Activated naive CD8-positive, alpha-beta T cell (primary cell): ENCODE data around the gene FAM20A.

ENCODE experiments used
- H3K27ac Mint-ChIP-seq: one replicate; pipeline ENCODE4 v1.8.0; 2021; ENCODE audit warnings: mixed read lengths
- H3K27me3 Mint-ChIP-seq: one replicate; pipeline ENCODE4 v1.8.0; 2021; ENCODE audit warnings: mixed read lengths
- H3K36me3 Mint-ChIP-seq: one replicate; pipeline ENCODE4 v1.8.0; 2021; ENCODE audit warnings: mixed read lengths
- H3K4me1 Mint-ChIP-seq: one replicate; pipeline ENCODE4 v1.8.0; 2021; ENCODE audit warnings: low read depth, mixed read lengths
- H3K4me3 Mint-ChIP-seq: one replicate; pipeline ENCODE4 v1.8.0; 2021; ENCODE audit warnings: mild to moderate bottlenecking, mixed read lengths
- H3K9me3 Mint-ChIP-seq: one replicate; pipeline ENCODE4 v1.8.0; 2021; ENCODE audit warnings: low read depth, mixed read lengths

FAM20A gene

GRCh38 chr17:68514831-68515635 lies 86.1 kb downstream of the FAM20A start:
- Mint-ChIP-seq H3K27ac (no peak overlapping the region), H3K4me3 (peak overlapping the region; percentile 98), H3K36me3 (peaks cover 23% of the 10 kb centered on the region), H3K27me3 (no peaks in the 10 kb centered on the region), H3K4me1 (peaks cover 70% of the 10 kb centered on the region), H3K9me3 (no peaks in the 10 kb centered on the region)

- Mint-ChIP-seq H3K9me3 (no peaks in the 10 kb centered on the region), H3K36me3 (peaks cover 18% of the 10 kb centered on the region), H3K27ac (peak overlapping the region; percentile 97), H3K4me3 (peak overlapping the region; percentile 98), H3K4me1 (peaks cover 60% of the 10 kb centered on the region), H3K27me3 (no peaks in the 10 kb centered on the region)
These were observed 87.2 kb downstream of the FAM20A start for GRCh38 chr17:68513932-68514331.

GRCh38 chr17:68512960-68513474 lies 88.2 kb downstream of the FAM20A start:
- peaks cover 15% of the 10 kb centered on the region for H3K36me3 Mint-ChIP-seq
- H3K9me3 Mint-ChIP-seq, result no peaks in the 10 kb centered on the region
- no peaks in the 10 kb centered on the region for H3K27me3 Mint-ChIP-seq
- peak overlapping the region; percentile 97 for H3K27ac Mint-ChIP-seq
- H3K4me3 Mint-ChIP-seq, result peak overlapping the region; percentile 98
- peaks cover 56% of the 10 kb centered on the region for H3K4me1 Mint-ChIP-seq

- Mint-ChIP-seq H3K27me3 (no peaks in the 10 kb centered on the region), H3K27ac (peak within 1 kb of the TSS; percentile 98), H3K36me3 (peaks cover 11% of the 10 kb centered on the region), H3K9me3 (no peaks in the 10 kb centered on the region), H3K4me1 (peaks cover 55% of the 10 kb centered on the region), H3K4me3 (peak within 1 kb of the TSS; percentile 99)
These were observed 88.8 kb downstream of the FAM20A start, which contains the start of gene PRKAR1A for GRCh38 chr17:68512247-68512959. TSS of gene PRKAR1A (plus strand) at chr17:68512430. CDS start at chr17:68515400, 2,970 bp downstream.

- Mint-ChIP-seq H3K27me3 (no peaks in the 10 kb centered on the region), H3K27ac (peak overlapping the region; percentile 98), H3K4me3 (peak overlapping the region; percentile 99), H3K9me3 (no peaks in the 10 kb centered on the region), H3K36me3 (peaks cover 7% of the 10 kb centered on the region), H3K4me1 (peaks cover 53% of the 10 kb centered on the region)
These were observed 89.4 kb downstream of the FAM20A start for GRCh38 chr17:68511671-68512246.

- no peaks in the 10 kb centered on the region for H3K27me3 Mint-ChIP-seq
- peak overlapping the region; percentile 61 for H3K27ac Mint-ChIP-seq
- peak overlapping the region; percentile 83 for H3K4me3 Mint-ChIP-seq
- H3K4me1 Mint-ChIP-seq, result peaks cover 49% of the 10 kb centered on the region
- H3K9me3 Mint-ChIP-seq, result no peaks in the 10 kb centered on the region
- peaks cover 5% of the 10 kb centered on the region for H3K36me3 Mint-ChIP-seq
These were observed 89.9 kb downstream of the FAM20A start for GRCh38 chr17:68511254-68511670.

- H3K27me3 Mint-ChIP-seq, result no peaks in the 10 kb centered on the region
- H3K9me3 Mint-ChIP-seq, result no peaks in the 10 kb centered on the region
- peaks cover 32% of the 10 kb centered on the region for H3K4me1 Mint-ChIP-seq
- H3K4me3 Mint-ChIP-seq, result peak overlapping the region; percentile 6
- no peak overlapping the region for H3K27ac Mint-ChIP-seq
- H3K36me3 Mint-ChIP-seq, result no peaks in the 10 kb centered on the region
These were observed 91.8 kb downstream of the FAM20A start for GRCh38 chr17:68509141-68510057.

GRCh38 chr17:68507576-68507975 lies 93.6 kb downstream of the FAM20A start:
- Mint-ChIP-seq H3K4me1 (peaks cover 17% of the 10 kb centered on the region), H3K36me3 (peaks cover 3% of the 10 kb centered on the region), H3K4me3 (no peak overlapping the region), H3K27ac (no peak overlapping the region), H3K9me3 (no peaks in the 10 kb centered on the region), H3K27me3 (no peaks in the 10 kb centered on the region)

GRCh38 chr17:68505951-68506350 lies 95.2 kb downstream of the FAM20A start:
- peaks cover 10% of the 10 kb centered on the region for H3K4me1 Mint-ChIP-seq
- peaks cover 3% of the 10 kb centered on the region for H3K36me3 Mint-ChIP-seq
- peaks cover 3% of the 10 kb centered on the region for H3K27me3 Mint-ChIP-seq
- no peaks in the 10 kb centered on the region for H3K9me3 Mint-ChIP-seq
- H3K27ac Mint-ChIP-seq, result no peak overlapping the region
- no peak overlapping the region for H3K4me3 Mint-ChIP-seq

GRCh38 chr17:68501074-68501473 lies 100.1 kb downstream of the FAM20A start:
- Mint-ChIP-seq H3K9me3 (no peaks in the 10 kb centered on the region), H3K4me1 (peaks cover 10% of the 10 kb centered on the region), H3K36me3 (peaks cover 3% of the 10 kb centered on the region), H3K27ac (no peak overlapping the region), H3K4me3 (no peak overlapping the region), H3K27me3 (peaks cover 5% of the 10 kb centered on the region)

- H3K4me3 Mint-ChIP-seq, result no peak overlapping the region
- peaks cover 5% of the 10 kb centered on the region for H3K27me3 Mint-ChIP-seq
- peaks cover 3% of the 10 kb centered on the region for H3K36me3 Mint-ChIP-seq
- H3K27ac Mint-ChIP-seq, result no peak overlapping the region
- no peaks in the 10 kb centered on the region for H3K9me3 Mint-ChIP-seq
- peaks cover 10% of the 10 kb centered on the region for H3K4me1 Mint-ChIP-seq
These were observed 101.6 kb downstream of the FAM20A start for GRCh38 chr17:68499587-68499986.

GRCh38 chr17:68498479-68499326 lies 102.5 kb downstream of the FAM20A start:
- Mint-ChIP-seq H3K4me3 (no peak overlapping the region), H3K27ac (no peak overlapping the region), H3K4me1 (peaks cover 10% of the 10 kb centered on the region), H3K9me3 (no peaks in the 10 kb centered on the region), H3K36me3 (peaks cover 3% of the 10 kb centered on the region), H3K27me3 (peaks cover 5% of the 10 kb centered on the region)

- Mint-ChIP-seq H3K4me3 (no peak overlapping the region), H3K9me3 (no peaks in the 10 kb centered on the region), H3K27ac (no peak overlapping the region), H3K36me3 (no peaks in the 10 kb centered on the region), H3K4me1 (peaks cover 10% of the 10 kb centered on the region), H3K27me3 (peaks cover 5% of the 10 kb centered on the region)
These were observed 103.3 kb downstream of the FAM20A start for GRCh38 chr17:68497885-68498319.
